Nephron (organoid): Measurements from ENCODE around the gene USP13.

Source experiments
- H3K27ac Mint-ChIP-seq, 3 experiments: 2 replicates each; pipeline ENCODE4 v1.8.0; 2020; ENCODE audit warnings: mixed read lengths in 3 of 3, mild to moderate bottlenecking in 2 of 3, moderate library complexity in 1 of 3
- H3K27me3 Mint-ChIP-seq: 2 replicates; pipeline ENCODE4 v1.8.0; 2021; ENCODE audit warnings: low read depth, mild to moderate bottlenecking, moderate library complexity, mixed read lengths
- H3K36me3 Mint-ChIP-seq: 2 replicates; pipeline ENCODE4 v1.8.0; 2020; ENCODE audit warnings: low read depth, mixed read lengths
- H3K4me1 Mint-ChIP-seq: 2 replicates; pipeline ENCODE4 v1.8.0; 2020; ENCODE audit warnings: mixed read lengths
- H3K4me3 Mint-ChIP-seq, 3 experiments: 2 replicates each; pipeline ENCODE4 v1.8.0; 2020; ENCODE audit warnings: mild to moderate bottlenecking in 3 of 3, mixed read lengths in 3 of 3, moderate library complexity in 2 of 3
- H3K9me3 Mint-ChIP-seq: 2 replicates; pipeline ENCODE4 v1.8.0; 2020; ENCODE audit warnings: mixed read lengths
- CTCF ChIP-seq, 3 experiments: fragments of 200-600 bp; sonication (generic); IDR thresholded peaks; one replicate each; pipeline ENCODE4 v1.5.0; 2021; ENCODE audit warnings: antibody characterized with exemption in 3 of 3; ENCODE audit not compliant: unreplicated experiment in 3 of 3

USP13 gene

GRCh38 chr3:179833294-179833693, 180.5 kb downstream of the USP13 start:
- no peaks in the 10 kb centered on the region for H3K36me3 Mint-ChIP-seq
- H3K27me3 Mint-ChIP-seq = peaks cover 4% of the 10 kb centered on the region
- H3K4me1 Mint-ChIP-seq = peaks cover 6% of the 10 kb centered on the region
- no peak for TF ChIP-seq CTCF (IDR thresholded peaks at IDR 0.05; ENCODE audit: unreplicated experiment in 3 of 3)
- H3K9me3 Mint-ChIP-seq = no peaks in the 10 kb centered on the region
- H3K27ac Mint-ChIP-seq = no peak overlapping the region
- no peak overlapping the region for H3K4me3 Mint-ChIP-seq

DNA sequence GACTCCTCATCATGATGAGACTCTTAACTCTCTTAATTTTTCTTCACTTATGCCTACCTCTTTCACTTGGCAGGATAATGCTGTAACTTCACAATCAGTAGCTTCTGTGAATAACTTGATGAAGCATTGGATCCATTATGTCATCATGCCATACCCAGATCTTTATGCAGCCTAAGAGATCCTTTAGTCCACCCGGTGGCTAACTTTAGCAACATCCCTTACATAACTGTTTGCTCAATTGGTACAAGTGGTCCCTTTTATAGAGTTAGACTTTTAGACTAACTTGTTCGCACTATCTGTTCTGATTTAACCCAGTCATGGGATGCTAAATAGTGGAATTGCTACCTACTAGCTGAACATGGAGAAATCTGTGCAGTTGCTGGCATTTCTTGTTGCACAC, 184.5 kb downstream of the USP13 start:
- no peak for TF ChIP-seq CTCF (IDR thresholded peaks at IDR 0.05; ENCODE audit: unreplicated experiment in 3 of 3)
- Mint-ChIP-seq H3K27ac (no peak overlapping the region), H3K9me3 (no peaks in the 10 kb centered on the region), H3K4me1 (no peaks in the 10 kb centered on the region), H3K36me3 (no peaks in the 10 kb centered on the region), H3K27me3 (no peaks in the 10 kb centered on the region), H3K4me3 (no peak overlapping the region)
